HepG2 (cell line): ENCODE results near the gene HOXD4. TPM values are rescaled to one million over a fixed set of nuclear protein-coding genes. Genes with fewer than 3 reads are reported as not detected.

Experiments
- CCDC6 ChIP-seq: sonication (generic); formaldehyde crosslinking; IDR thresholded peaks from 2 replicates; pipeline ENCODE4 v1.8.1; 2022; ENCODE audit warnings: mild to moderate bottlenecking, missing genetic modification reagents, moderate library complexity
- CREB1 ChIP-seq, 2 experiments: fragments of 450-650 bp in 1 of 2; IDR thresholded peaks; 2 replicates each; pipeline ENCODE4 v1.6.1; 2016 to 2017; ENCODE audit warnings: control low read depth in 1 of 2, mild to moderate bottlenecking in 1 of 2, missing compliant biosample characterization in 1 of 2, missing genetic modification characterization in 1 of 2
- FOXO1 ChIP-seq: sonication (generic); formaldehyde crosslinking; IDR thresholded peaks from 2 replicates; pipeline ENCODE4 v1.4.0; 2020; ENCODE audit warnings: missing genetic modification reagents
- HCFC1 ChIP-seq: fragments of 150-350 bp; IDR thresholded peaks from 2 replicates; pipeline ENCODE4 v1.6.1; 2014; ENCODE audit warnings: low read depth, low read length
- MZF1 ChIP-seq: sonication (generic); formaldehyde crosslinking; IDR thresholded peaks from 2 replicates; pipeline ENCODE4 v1.8.1; 2023; ENCODE audit warnings: mild to moderate bottlenecking, missing genetic modification reagents, borderline replicate concordance
- REXO4 ChIP-seq: sonication (generic); formaldehyde crosslinking; IDR thresholded peaks from 2 replicates; pipeline ENCODE4 v1.8.0; 2022; ENCODE audit warnings: missing genetic modification reagents, mild to moderate bottlenecking, borderline replicate concordance
- SIN3A ChIP-seq: IDR thresholded peaks from 2 replicates; pipeline ENCODE4 v1.6.1; 2011; ENCODE audit warnings: low read depth, mild to moderate bottlenecking, control low read depth, low read length, borderline replicate concordance
- TOPORS ChIP-seq: sonication (generic); formaldehyde crosslinking; IDR thresholded peaks from 2 replicates; pipeline ENCODE4 v1.8.0; 2023; ENCODE audit warnings: mild to moderate bottlenecking, missing genetic modification reagents
- ZIK1 ChIP-seq: sonication (generic); formaldehyde crosslinking; IDR thresholded peaks from 2 replicates; pipeline ENCODE4 v1.5.0; 2020; ENCODE audit warnings: mild to moderate bottlenecking, low read depth, missing genetic modification reagents, borderline replicate concordance
- ZNF234 ChIP-seq: sonication (generic); formaldehyde crosslinking; conservative IDR thresholded peaks from 2 replicates; pipeline ENCODE4 v1.5.1; 2020; ENCODE audit warnings: mild to moderate bottlenecking, missing genetic modification reagents
- ZNF414 ChIP-seq: sonication (generic); formaldehyde crosslinking; IDR thresholded peaks from 2 replicates; pipeline ENCODE4 v1.5.0; 2020; ENCODE audit warnings: missing genetic modification reagents
- ZNF550 ChIP-seq: sonication (generic); formaldehyde crosslinking; IDR thresholded peaks from 2 replicates; pipeline ENCODE4 v1.4.0; 2020; ENCODE audit warnings: mild to moderate bottlenecking, missing genetic modification reagents, borderline replicate concordance
- ZNF646 ChIP-seq: sonication (generic); formaldehyde crosslinking; IDR thresholded peaks from 2 replicates; pipeline ENCODE4 v1.9.0; 2021; ENCODE audit warnings: mild to moderate bottlenecking, missing genetic modification reagents
- ZNF709 ChIP-seq: sonication (generic); formaldehyde crosslinking; IDR thresholded peaks from 2 replicates; pipeline ENCODE4 v1.5.0; 2020; ENCODE audit warnings: mild to moderate bottlenecking, missing genetic modification reagents
- ZNF850 ChIP-seq: sonication (generic); formaldehyde crosslinking; conservative IDR thresholded peaks from 2 replicates; pipeline ENCODE4 v1.9.0; 2021; ENCODE audit warnings: mild to moderate bottlenecking, missing genetic modification reagents
- polyA plus RNA-seq, 8 experiments: library from polyadenylated mRNA; depleted of rRNA in 3 of 8; stranded (reverse) in 7 of 8; unstranded in 1 of 8; fragments of >200 nt; fragmentation: Illumina TruSeq in 4 of 8; extraction: Trizol in 4 of 8; gene quantifications; 2 replicates each; pipeline versions ENCODE4 v1.2.1 to v1.2.3, GENCODE V29; 2011 to 2016; ENCODE audit warnings: low read depth in 4 of 8, missing spikeins in 1 of 8, mixed read lengths in 1 of 8; ENCODE audit not compliant: insufficient read depth in 1 of 8
- total RNA-seq, 5 experiments: library from RNA; depleted of rRNA; stranded (reverse); fragments of >200 nt; fragmentation: Illumina TruSeq; extraction: Trizol; gene quantifications; 2 replicates each; pipeline ENCODE4 v1.2.3, GENCODE V29; 2016; ENCODE audit warnings: low read depth in 1 of 5
- TF ChIP-seq, protein P1 (sequence below): sonication (generic); formaldehyde crosslinking; IDR thresholded peaks from 2 replicates; pipeline ENCODE4 v1.4.0; 2020; ENCODE audit warnings: missing genetic modification reagents, low read depth, mild to moderate bottlenecking, borderline replicate concordance
- TF ChIP-seq, protein P2 (sequence below): sonication (generic); formaldehyde crosslinking; IDR thresholded peaks from 2 replicates; pipeline ENCODE4 v1.8.1; 2023; ENCODE audit warnings: mild to moderate bottlenecking, missing genetic modification reagents

The HOXD4 gene
- total and polyA plus RNA-seq, 2 of the 13 experiments (the other 11 are each of a cell fraction or from before 2014, with no cell fraction given) = not detected

DNA sequence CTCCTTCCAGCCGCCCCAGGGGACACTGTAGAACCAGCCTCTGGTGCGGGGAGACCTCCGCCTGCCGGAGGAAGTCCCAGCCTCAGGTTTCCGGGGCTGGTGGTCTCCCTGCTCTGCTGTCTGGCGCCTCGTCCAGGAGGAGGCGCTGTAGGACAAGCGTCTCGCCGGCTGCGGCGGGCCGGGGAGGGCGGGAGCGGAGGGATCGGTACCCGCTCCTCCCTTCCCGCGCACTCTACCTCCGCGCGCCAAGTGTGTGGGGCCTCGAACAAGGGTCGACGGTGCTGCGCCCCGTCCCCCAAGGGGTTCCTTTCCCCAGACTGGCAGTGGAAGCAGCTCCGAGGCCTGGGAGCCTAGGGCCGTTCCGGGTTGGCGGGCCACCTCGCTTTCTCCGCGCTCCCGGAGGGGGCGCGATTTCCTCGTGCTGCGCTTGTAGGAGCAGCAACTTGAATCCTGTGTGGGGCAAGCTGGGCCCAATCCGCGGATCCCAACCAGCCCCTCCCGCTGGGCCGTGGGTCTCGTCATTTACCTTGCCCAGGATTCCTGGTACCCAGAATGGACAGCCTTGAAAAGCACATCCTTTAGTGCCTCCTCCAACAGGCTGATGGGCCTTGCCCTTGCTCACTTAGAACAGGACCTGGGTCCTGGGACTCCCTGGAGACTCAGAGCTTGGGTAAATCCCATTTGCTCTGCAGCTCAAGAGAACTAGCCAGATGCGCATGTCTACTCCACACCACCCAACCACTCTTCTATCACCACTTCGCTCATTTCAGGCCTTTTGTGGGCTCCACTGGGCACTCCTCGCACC is 10.6 kb upstream of the HOXD4 start (continued):
- no peak for TF ChIP-seq SIN3A
- peak; percentile 17; the same call in 1 of the 2 replicates for TF ChIP-seq HCFC1
- no peak for TF ChIP-seq ZNF550 (CRISPR knock-in tag)
- TF ChIP-seq TOPORS (CRISPR knock-in tag) = no peak
- no peak for TF ChIP-seq ZNF646 (CRISPR knock-in tag)
- no peak for TF ChIP-seq REXO4 (CRISPR knock-in tag)
- no peak for TF ChIP-seq CREB1 (IDR thresholded peaks at IDR 0.05)
- no peak for TF ChIP-seq CREB1 (CRISPR knock-in tag; IDR thresholded peaks at IDR 0.05)
- TF ChIP-seq, protein P1, sequence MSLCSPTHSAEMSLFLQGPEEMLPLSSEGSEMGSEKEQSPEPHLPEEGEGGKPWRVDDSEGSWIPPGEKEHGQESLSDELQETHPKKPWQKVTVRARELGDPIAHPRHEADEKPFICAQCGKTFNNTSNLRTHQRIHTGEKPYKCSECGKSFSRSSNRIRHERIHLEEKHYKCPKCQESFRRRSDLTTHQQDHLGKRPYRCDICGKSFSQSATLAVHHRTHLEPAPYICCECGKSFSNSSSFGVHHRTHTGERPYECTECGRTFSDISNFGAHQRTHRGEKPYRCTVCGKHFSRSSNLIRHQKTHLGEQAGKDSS (CRISPR knock-in tag) = peak; percentile 72; the same call in 1 of the 2 replicates
- no peak for TF ChIP-seq MZF1 (CRISPR knock-in tag)
- TF ChIP-seq ZNF234 (CRISPR knock-in tag) = no peak
- TF ChIP-seq ZIK1 (CRISPR knock-in tag) = no peak
- TF ChIP-seq FOXO1 (CRISPR knock-in tag) = peak; percentile 59; the same call in 1 of the 2 replicates
- TF ChIP-seq CCDC6 (CRISPR knock-in tag) = peak; percentile 76; the same call in 1 of the 2 replicates
- TF ChIP-seq, protein P2, sequence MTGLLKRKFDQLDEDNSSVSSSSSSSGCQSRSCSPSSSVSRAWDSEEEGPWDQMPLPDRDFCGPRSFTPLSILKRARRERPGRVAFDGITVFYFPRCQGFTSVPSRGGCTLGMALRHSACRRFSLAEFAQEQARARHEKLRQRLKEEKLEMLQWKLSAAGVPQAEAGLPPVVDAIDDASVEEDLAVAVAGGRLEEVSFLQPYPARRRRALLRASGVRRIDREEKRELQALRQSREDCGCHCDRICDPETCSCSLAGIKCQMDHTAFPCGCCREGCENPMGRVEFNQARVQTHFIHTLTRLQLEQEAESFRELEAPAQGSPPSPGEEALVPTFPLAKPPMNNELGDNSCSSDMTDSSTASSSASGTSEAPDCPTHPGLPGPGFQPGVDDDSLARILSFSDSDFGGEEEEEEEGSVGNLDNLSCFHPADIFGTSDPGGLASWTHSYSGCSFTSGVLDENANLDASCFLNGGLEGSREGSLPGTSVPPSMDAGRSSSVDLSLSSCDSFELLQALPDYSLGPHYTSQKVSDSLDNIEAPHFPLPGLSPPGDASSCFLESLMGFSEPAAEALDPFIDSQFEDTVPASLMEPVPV (CRISPR knock-in tag) = peak; percentile 47; the same call in 1 of the 2 replicates
- TF ChIP-seq ZNF709 (CRISPR knock-in tag) = peak; percentile 83
- TF ChIP-seq ZNF414 (CRISPR knock-in tag) = no peak
- no peak for TF ChIP-seq ZNF850 (CRISPR knock-in tag)
